Caco-2 (cell line): Measurements from ENCODE around the gene DIP2B. TPM values are rescaled to one million over a fixed set of nuclear protein-coding genes. Genes with fewer than 3 reads are reported as not detected.
A peak's percentile ranks its signal among the peaks of the same experiment; 100 is the strongest.

Source experiments
- BruUV-seq: library from RNA; stranded (reverse); fragments of 400-500 nt; replicated peaks from 2 replicates; lab custom pipeline; 2021; lab: Mats Ljungman, UMichigan
- CTCF ChIA-PET: fragments of 300-600 bp; sonication (Branson Sonifier 250); formaldehyde crosslinking; loops from one replicate; lab custom pipeline; 2022; ENCODE audit warnings: antibody characterized with exemption; lab: Charles Lee
- POLR2A ChIA-PET: fragments of 300-600 bp; sonication (Branson Sonifier 250); formaldehyde crosslinking; loops from one replicate; lab custom pipeline; 2022; ENCODE audit warnings: antibody characterized with exemption; lab: Charles Lee
- DNase-seq, 2 experiments: peaks; one replicate each; pipeline versions ENCODE4 v3.0.0 to v3.0.0-alpha.2; 2020 to 2022
- H3K27me3 ChIP-seq: replicated peaks from 2 replicates; pipeline ENCODE4 v1.6.0; 2011; ENCODE audit warnings: low read length; ENCODE audit not compliant: control insufficient read depth, insufficient read depth
- H3K36me3 ChIP-seq: 2 replicates; pipeline ENCODE4 v1.5.1; 2011; ENCODE audit warnings: low read length; ENCODE audit not compliant: control insufficient read depth, insufficient read depth
- H3K4me1 ChIP-seq: fragments of 250-450 bp; sonication (Bioruptor Pico); 2 replicates; pipeline ENCODE4 v1.5.1; 2020; ENCODE audit warnings: mild to moderate bottlenecking
- H3K4me3 ChIP-seq: 2 replicates; pipeline ENCODE4 v1.5.1; 2011; ENCODE audit warnings: low read depth, mild to moderate bottlenecking, control low read depth, low read length
- H3K9me3 ChIP-seq: fragments of 250-450 bp; sonication (Bioruptor Pico); 2 replicates; pipeline ENCODE4 v1.5.1; 2020; ENCODE audit warnings: mild to moderate bottlenecking, moderate library complexity
- H3K27ac Mint-ChIP-seq: one replicate; pipeline ENCODE4 v1.8.0; 2022; ENCODE audit warnings: mixed read lengths; ENCODE audit not compliant: unreplicated experiment
- H3K27me3 Mint-ChIP-seq: one replicate; pipeline ENCODE4 v1.8.0; 2022; ENCODE audit warnings: mixed read lengths; ENCODE audit not compliant: insufficient read depth, unreplicated experiment
- H3K36me3 Mint-ChIP-seq: one replicate; pipeline ENCODE4 v1.8.0; 2022; ENCODE audit warnings: mild to moderate bottlenecking, mixed read lengths; ENCODE audit not compliant: insufficient read depth, unreplicated experiment
- H3K4me1 Mint-ChIP-seq: one replicate; pipeline ENCODE4 v1.8.0; 2022; ENCODE audit warnings: low read depth, mixed read lengths; ENCODE audit not compliant: unreplicated experiment
- H3K4me3 Mint-ChIP-seq: one replicate; pipeline ENCODE4 v1.8.0; 2022; ENCODE audit warnings: mild to moderate bottlenecking, moderate library complexity, mixed read lengths; ENCODE audit not compliant: unreplicated experiment
- H3K9me3 Mint-ChIP-seq: one replicate; pipeline ENCODE4 v1.8.0; 2022; ENCODE audit warnings: mixed read lengths; ENCODE audit not compliant: unreplicated experiment
- CTCF ChIP-seq, 2 experiments: fragments of 200-600 bp in 1 of 2; IDR thresholded peaks; 1 replicate in 1 of 2; 2 replicates in 1 of 2; pipeline versions ENCODE4 v1.5.1 to v1.8.0; 2011 to 2022; ENCODE audit warnings: antibody characterized with exemption in 1 of 2, control low read depth in 1 of 2, inconsistent platforms in 1 of 2, low read depth in 1 of 2, low read length in 1 of 2, mild to moderate bottlenecking in 1 of 2, moderate library complexity in 1 of 2; ENCODE audit not compliant: insufficient read depth in 1 of 2, severe bottlenecking in 1 of 2, unreplicated experiment in 1 of 2
- intact Hi-C: fragments of 100-400 bp; cut with micrococcal nuclease; formaldehyde crosslinking; loops from one replicate; pipeline ENCODE4 v1.10.0; 2022; ENCODE audit not compliant: unreplicated experiment
- total RNA-seq: library from RNA; stranded (reverse); gene quantifications from 2 replicates; pipeline ENCODE4 v1.2.3, GENCODE V29; 2022

Gene DIP2B
- total RNA-seq, 1 experiment from 2014 or later, result 32.7 TPM

- TF ChIP-seq CTCF (IDR thresholded peaks at IDR 0.05; ENCODE audit: insufficient read depth in 1 of 2, low read depth in 1 of 2, low read length in 1 of 2, severe bottlenecking in 1 of 2, unreplicated experiment in 1 of 2), result no peak
- Mint-ChIP-seq H3K27me3 (no peaks in the 10 kb centered on the region), H3K9me3 (no peaks in the 10 kb centered on the region), H3K27ac (no peak overlapping the region), H3K4me1 (peaks cover 25% of the 10 kb centered on the region), H3K36me3 (peaks cover 15% of the 10 kb centered on the region), H3K4me3 (no peak overlapping the region)
- Histone ChIP-seq H3K27me3 (no peaks in the 10 kb centered on the region), H3K4me1 (peaks cover 24% of the 10 kb centered on the region), H3K4me3 (no peak overlapping the region), H3K9me3 (no peaks in the 10 kb centered on the region), H3K36me3 (no peaks in the 10 kb centered on the region; the same call in 1 of the 2 replicates)
- intact Hi-C loops, result no loop called here
- CTCF ChIA-PET, result interaction anchor here (0.6 to 1.0 kb wide), 2 partner anchors 14 to 18 kb away, joined by 3 to 4 read pairs; no protein-coding TSS in a partner anchor
- TSS peak; percentile 6 for BruUV-seq
- POLR2A ChIA-PET, result no interaction called here
- no peak for DNase-seq
Measured at GRCh38 chr12:50523772-50524171, 19.0 kb downstream of the DIP2B start.

DNA sequence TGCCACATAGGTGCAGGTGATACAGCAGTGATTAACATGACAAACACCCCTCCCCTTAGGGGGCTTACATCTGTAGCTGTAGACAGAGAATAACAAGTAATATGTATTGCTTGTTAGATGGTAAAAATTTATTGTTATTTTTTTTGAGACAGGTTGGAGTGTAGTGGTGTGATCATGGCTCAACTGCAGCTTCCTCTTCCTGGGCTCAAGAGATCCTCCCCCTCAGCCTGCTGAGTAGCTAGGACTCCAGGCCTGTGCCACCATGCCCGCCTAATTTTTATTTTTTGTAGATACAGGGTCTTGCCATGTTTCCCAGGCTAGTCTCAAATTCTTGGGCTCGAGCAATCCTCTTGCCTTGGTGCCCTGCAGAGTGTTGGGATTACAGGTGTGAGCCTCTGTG, 19.8 kb downstream of the DIP2B start:
- no peaks in the 10 kb centered on the region; the same call in 1 of the 2 replicates for H3K36me3 ChIP-seq
- H3K4me3 ChIP-seq, result no peak overlapping the region
- BruUV-seq, result no TSS peak
- H3K4me1 Mint-ChIP-seq, result peaks cover 27% of the 10 kb centered on the region
- intact Hi-C loops, result no loop called here
- H3K9me3 ChIP-seq, result no peaks in the 10 kb centered on the region
- ChIA-PET POLR2A (no interaction called here), CTCF (no interaction called here)
- H3K9me3 Mint-ChIP-seq, result no peaks in the 10 kb centered on the region
- no peak overlapping the region for H3K27ac Mint-ChIP-seq
- H3K27me3 Mint-ChIP-seq, result no peaks in the 10 kb centered on the region
- DNase-seq, result no peak
- H3K4me1 ChIP-seq, result peaks cover 24% of the 10 kb centered on the region
- peaks cover 15% of the 10 kb centered on the region for H3K36me3 Mint-ChIP-seq
- no peaks in the 10 kb centered on the region for H3K27me3 ChIP-seq
- no peak for TF ChIP-seq CTCF (IDR thresholded peaks at IDR 0.05; ENCODE audit: insufficient read depth in 1 of 2, low read depth in 1 of 2, low read length in 1 of 2, severe bottlenecking in 1 of 2, unreplicated experiment in 1 of 2)
- H3K4me3 Mint-ChIP-seq, result no peak overlapping the region

GRCh38 chr12:50525422-50525821, 20.6 kb downstream of the DIP2B start:
- Mint-ChIP-seq H3K27me3 (no peaks in the 10 kb centered on the region), H3K4me1 (peaks cover 27% of the 10 kb centered on the region), H3K27ac (peak overlapping the region; percentile 48), H3K9me3 (no peaks in the 10 kb centered on the region), H3K36me3 (peaks cover 15% of the 10 kb centered on the region), H3K4me3 (no peak overlapping the region)
- TF ChIP-seq CTCF (IDR thresholded peaks at IDR 0.05; ENCODE audit: insufficient read depth in 1 of 2, low read depth in 1 of 2, low read length in 1 of 2, severe bottlenecking in 1 of 2, unreplicated experiment in 1 of 2), result no peak
- no peaks in the 10 kb centered on the region for H3K27me3 ChIP-seq
- ChIA-PET CTCF (interaction anchor here (0.6 kb wide), 1 partner anchor 56 kb away, joined by 3 read pairs; no protein-coding TSS in a partner anchor), POLR2A (interaction anchor here (0.7 kb wide), 1 partner anchor 15 kb away, joined by 6 read pairs; no protein-coding TSS in a partner anchor)
- no peak for DNase-seq
- no peak overlapping the region for H3K4me3 ChIP-seq
- no peaks in the 10 kb centered on the region for H3K36me3 ChIP-seq
- no peaks in the 10 kb centered on the region for H3K9me3 ChIP-seq
- BruUV-seq, result no TSS peak
- intact Hi-C loops, result no loop called here
- peaks cover 27% of the 10 kb centered on the region for H3K4me1 ChIP-seq
